ENCODE results near the gene GRM8. TPM values are rescaled to one million over a fixed set of nuclear protein-coding genes. Genes with fewer than 3 reads are reported as not detected.
A peak's percentile ranks its signal among the peaks of the same experiment; 100 is the strongest.

The GRM8 gene
- total and polyA plus RNA-seq, 8 donors = 0.25 to 2.8 (median 1.3) TPM; not detected in 4

DNA sequence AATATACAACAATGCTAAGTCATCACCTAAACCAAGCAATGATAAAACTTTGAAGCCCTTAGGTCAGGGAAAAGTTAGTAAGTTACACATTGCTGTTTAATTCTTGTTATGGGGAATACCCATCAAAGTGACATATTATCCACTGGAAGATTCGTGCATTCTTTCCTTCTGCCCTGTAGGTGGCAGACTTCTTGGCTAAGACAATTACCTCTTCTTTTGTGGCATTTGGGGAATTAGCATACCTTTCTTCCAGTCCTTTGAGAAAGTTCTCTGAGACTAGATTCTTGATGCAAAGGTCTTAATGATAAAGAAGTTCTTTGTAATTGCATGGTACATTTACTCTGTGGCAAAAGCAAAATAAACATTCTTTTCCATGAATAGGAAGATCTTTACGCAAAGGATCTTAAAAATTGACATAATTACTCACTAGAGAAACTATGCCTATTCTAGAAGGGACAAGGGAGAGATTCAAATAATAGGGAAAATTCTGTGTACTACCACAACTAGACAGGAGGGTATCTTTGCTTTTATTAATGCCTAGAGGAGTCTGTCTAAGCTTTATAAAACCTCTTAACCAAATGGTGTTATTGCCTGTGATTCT, 395.9 kb downstream of the GRM8 start:
- no peaks in the 10 kb centered on the region for H3K9me3 ChIP-seq
- no peaks in the 10 kb centered on the region for H3K4me1 ChIP-seq
- H3K4me3 ChIP-seq = no peak overlapping the region
- DNase-seq = peak in 1 of 2 donors; percentile 5
- H3K27ac ChIP-seq = no peak overlapping the region
- TF ChIP-seq POLR2A (IDR thresholded peaks at IDR 0.05) (no peak), POLR2AphosphoS5 (IDR thresholded peaks at IDR 0.05) (no peak), EP300 (IDR thresholded peaks at IDR 0.05) (no peak)
- TF ChIP-seq, protein P1, sequence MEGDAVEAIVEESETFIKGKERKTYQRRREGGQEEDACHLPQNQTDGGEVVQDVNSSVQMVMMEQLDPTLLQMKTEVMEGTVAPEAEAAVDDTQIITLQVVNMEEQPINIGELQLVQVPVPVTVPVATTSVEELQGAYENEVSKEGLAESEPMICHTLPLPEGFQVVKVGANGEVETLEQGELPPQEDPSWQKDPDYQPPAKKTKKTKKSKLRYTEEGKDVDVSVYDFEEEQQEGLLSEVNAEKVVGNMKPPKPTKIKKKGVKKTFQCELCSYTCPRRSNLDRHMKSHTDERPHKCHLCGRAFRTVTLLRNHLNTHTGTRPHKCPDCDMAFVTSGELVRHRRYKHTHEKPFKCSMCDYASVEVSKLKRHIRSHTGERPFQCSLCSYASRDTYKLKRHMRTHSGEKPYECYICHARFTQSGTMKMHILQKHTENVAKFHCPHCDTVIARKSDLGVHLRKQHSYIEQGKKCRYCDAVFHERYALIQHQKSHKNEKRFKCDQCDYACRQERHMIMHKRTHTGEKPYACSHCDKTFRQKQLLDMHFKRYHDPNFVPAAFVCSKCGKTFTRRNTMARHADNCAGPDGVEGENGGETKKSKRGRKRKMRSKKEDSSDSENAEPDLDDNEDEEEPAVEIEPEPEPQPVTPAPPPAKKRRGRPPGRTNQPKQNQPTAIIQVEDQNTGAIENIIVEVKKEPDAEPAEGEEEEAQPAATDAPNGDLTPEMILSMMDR (IDR thresholded peaks at IDR 0.05) = peak in 1 of 7 experiments; percentile 15
- intact Hi-C loops (cut with DNase I; ENCODE audit: low total_unique reads) = no loop called here
- no peaks in the 10 kb centered on the region for H3K27me3 ChIP-seq
- no peaks in the 10 kb centered on the region for H3K36me3 ChIP-seq
- 39 to 51% (median 44%) methylated on average over 2 of the region's 2 CpGs for WGBS, 5 donors

DNA sequence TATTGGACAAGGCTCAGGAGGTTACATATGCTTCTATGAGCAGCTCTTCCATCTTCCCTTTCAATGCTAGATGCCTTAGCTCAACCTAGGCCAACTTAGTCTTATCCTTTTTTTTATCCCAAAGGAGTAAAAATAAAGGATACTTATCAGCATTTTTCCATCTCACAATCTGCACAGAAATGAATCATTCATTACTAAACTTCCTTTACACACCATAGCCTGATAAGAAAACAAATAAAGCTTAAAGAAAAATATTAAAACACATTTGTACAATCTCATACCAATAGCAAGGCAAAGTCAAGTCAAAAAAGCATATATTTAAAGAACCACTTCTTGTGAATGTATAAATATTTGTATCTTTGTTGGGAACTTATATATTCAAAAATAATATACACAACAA, 407.4 kb downstream of the GRM8 start:
- no peaks in the 10 kb centered on the region for H3K27me3 ChIP-seq
- H3K9me3 ChIP-seq = no peaks in the 10 kb centered on the region
- no peak for TF ChIP-seq EP300 (IDR thresholded peaks at IDR 0.05)
- TF ChIP-seq POLR2A (IDR thresholded peaks at IDR 0.05) = no peak
- no peak for TF ChIP-seq POLR2AphosphoS5 (IDR thresholded peaks at IDR 0.05)
- TF ChIP-seq, protein P1 (IDR thresholded peaks at IDR 0.05) = no peak
- intact Hi-C loops (cut with DNase I; ENCODE audit: low total_unique reads) = no loop called here
- no peaks in the 10 kb centered on the region for H3K4me1 ChIP-seq
- no peaks in the 10 kb centered on the region for H3K36me3 ChIP-seq
- no peak overlapping the region for H3K27ac ChIP-seq
- DNase-seq = no peak
- H3K4me3 ChIP-seq = no peak overlapping the region

DNA sequence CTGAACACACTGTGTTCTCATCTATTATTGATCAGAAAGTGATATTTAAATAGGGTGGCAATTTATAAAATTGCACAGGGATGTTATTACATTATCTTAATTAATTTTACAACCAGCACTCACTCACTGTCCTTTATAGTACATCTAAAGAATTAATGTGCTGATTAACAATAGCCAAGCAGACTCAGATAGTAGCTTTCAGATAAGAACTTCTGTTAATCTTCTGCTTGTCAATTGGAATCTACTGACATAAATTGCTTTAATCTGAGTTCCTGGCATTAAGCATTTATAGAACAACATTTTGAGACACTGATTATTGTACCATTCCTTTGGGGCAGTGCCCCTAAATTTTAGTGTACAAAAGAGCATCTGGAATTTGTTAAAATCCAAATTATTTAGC, 408.9 kb downstream of the GRM8 start:
- no peak overlapping the region for H3K27ac ChIP-seq
- no peaks in the 10 kb centered on the region for H3K36me3 ChIP-seq
- no peaks in the 10 kb centered on the region for H3K4me1 ChIP-seq
- H3K4me3 ChIP-seq = no peak overlapping the region
- intact Hi-C loops (cut with DNase I; ENCODE audit: low total_unique reads) = no loop called here
- DNase-seq = no peak
- TF ChIP-seq, protein P1 (IDR thresholded peaks at IDR 0.05) = no peak
- TF ChIP-seq EP300 (IDR thresholded peaks at IDR 0.05) (no peak), POLR2AphosphoS5 (IDR thresholded peaks at IDR 0.05) (no peak), POLR2A (IDR thresholded peaks at IDR 0.05) (no peak)
- H3K9me3 ChIP-seq = no peaks in the 10 kb centered on the region
- H3K27me3 ChIP-seq = no peaks in the 10 kb centered on the region

DNA sequence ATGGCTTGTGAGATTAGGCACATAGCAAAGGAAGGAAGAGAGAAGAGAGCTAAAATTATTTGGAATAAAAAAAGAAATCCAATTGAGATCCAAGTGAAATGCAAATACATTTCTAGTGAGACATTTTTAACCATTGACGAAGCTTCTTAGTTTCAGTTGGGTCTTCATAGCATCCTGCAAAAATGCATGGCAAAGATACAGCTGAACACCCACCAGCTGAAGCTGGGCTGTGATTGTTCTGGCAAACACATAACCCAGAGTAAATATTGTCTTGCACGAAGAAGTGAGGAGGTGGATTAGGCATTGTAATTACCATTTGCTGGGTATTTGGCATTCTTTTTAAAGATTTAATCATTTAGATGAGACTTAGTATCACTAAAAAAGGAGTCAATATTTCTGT, 409.4 kb downstream of the GRM8 start:
- H3K4me1 ChIP-seq = no peaks in the 10 kb centered on the region
- H3K27me3 ChIP-seq = no peaks in the 10 kb centered on the region
- no peak overlapping the region for H3K27ac ChIP-seq
- no peaks in the 10 kb centered on the region for H3K36me3 ChIP-seq
- no peak overlapping the region for H3K4me3 ChIP-seq
- DNase-seq = no peak
- WGBS, 5 donors = 12 to 47% (median 42%) methylated on average over 2 of the region's 2 CpGs
- TF ChIP-seq EP300 (IDR thresholded peaks at IDR 0.05) (no peak), POLR2AphosphoS5 (IDR thresholded peaks at IDR 0.05) (no peak), POLR2A (IDR thresholded peaks at IDR 0.05) (no peak)
- TF ChIP-seq, protein P1 (IDR thresholded peaks at IDR 0.05) = no peak
- H3K9me3 ChIP-seq = no peaks in the 10 kb centered on the region
- intact Hi-C loops (cut with DNase I; ENCODE audit: low total_unique reads) = no loop called here

Data from stomach (tissue), 9 donors.